ENCODE measurements around the gene CCDC192.

DNA sequence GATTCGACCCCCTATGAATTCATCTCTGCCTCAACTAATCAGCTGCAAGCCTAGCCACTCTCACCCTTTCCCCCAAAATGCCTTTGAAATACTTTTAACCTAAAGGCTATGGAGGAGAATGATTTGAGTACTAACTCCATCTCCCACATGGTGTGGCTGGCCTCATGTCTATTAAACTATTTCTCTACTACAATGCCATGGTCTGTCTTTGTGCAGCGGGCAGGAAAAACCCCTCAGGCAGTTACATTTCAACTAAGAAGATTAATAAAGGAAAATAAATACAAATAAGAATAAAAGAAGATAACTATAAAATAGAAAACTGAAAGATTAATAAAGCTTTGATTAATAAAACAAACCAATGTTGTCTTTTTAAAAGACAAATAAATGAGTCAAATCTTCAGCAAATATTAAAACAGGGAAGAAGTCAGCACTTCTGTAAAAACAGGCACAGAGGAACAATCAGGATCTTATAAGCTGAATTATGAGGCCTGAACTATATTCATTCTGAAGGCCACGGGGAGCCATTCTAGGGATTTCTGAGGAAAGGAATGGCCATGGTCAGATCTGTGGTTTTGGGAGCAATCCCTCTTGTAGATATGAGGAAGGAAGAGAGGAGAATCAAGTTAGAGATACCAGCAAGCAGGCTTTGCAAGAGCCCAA is 264.3 kb downstream of the CCDC192 start:
- TF ChIP-seq, protein P1, sequence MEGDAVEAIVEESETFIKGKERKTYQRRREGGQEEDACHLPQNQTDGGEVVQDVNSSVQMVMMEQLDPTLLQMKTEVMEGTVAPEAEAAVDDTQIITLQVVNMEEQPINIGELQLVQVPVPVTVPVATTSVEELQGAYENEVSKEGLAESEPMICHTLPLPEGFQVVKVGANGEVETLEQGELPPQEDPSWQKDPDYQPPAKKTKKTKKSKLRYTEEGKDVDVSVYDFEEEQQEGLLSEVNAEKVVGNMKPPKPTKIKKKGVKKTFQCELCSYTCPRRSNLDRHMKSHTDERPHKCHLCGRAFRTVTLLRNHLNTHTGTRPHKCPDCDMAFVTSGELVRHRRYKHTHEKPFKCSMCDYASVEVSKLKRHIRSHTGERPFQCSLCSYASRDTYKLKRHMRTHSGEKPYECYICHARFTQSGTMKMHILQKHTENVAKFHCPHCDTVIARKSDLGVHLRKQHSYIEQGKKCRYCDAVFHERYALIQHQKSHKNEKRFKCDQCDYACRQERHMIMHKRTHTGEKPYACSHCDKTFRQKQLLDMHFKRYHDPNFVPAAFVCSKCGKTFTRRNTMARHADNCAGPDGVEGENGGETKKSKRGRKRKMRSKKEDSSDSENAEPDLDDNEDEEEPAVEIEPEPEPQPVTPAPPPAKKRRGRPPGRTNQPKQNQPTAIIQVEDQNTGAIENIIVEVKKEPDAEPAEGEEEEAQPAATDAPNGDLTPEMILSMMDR (IDR thresholded peaks at IDR 0.05), result no peak
- TF ChIP-seq EP300 (IDR thresholded peaks at IDR 0.05), result no peak
- TF ChIP-seq POLR2A (IDR thresholded peaks at IDR 0.05), result no peak

All from ovary (tissue), 3 donors.